Activated T-cell treated with anti-CD3 and anti-CD28 coated beads for 48 hours (primary cell): Measurements from ENCODE around the gene DNAI2.

Experiments
- DNase-seq: peaks from one replicate; pipeline ENCODE4 v3.0.0-alpha.2; 2020; ENCODE audit warnings: low read depth

The DNAI2 gene

GRCh38 chr17:74361230-74362068 is 87.4 kb downstream of the DNAI2 start, which contains the start of gene BTBD17:
TSS of gene BTBD17 (minus strand) at chr17:74361868. CDS start at chr17:74361819, 49 bp downstream.
- peak; percentile 29 for DNase-seq

- no peak for DNase-seq
These were observed 88.0 kb downstream of the DNAI2 start for GRCh38 chr17:74362069-74362405.

- DNase-seq = no peak
These were observed 88.9 kb downstream of the DNAI2 start for GRCh38 chr17:74362810-74363498.
